Measurements from ENCODE around the gene DOK5.

Gene DOK5

DNA sequence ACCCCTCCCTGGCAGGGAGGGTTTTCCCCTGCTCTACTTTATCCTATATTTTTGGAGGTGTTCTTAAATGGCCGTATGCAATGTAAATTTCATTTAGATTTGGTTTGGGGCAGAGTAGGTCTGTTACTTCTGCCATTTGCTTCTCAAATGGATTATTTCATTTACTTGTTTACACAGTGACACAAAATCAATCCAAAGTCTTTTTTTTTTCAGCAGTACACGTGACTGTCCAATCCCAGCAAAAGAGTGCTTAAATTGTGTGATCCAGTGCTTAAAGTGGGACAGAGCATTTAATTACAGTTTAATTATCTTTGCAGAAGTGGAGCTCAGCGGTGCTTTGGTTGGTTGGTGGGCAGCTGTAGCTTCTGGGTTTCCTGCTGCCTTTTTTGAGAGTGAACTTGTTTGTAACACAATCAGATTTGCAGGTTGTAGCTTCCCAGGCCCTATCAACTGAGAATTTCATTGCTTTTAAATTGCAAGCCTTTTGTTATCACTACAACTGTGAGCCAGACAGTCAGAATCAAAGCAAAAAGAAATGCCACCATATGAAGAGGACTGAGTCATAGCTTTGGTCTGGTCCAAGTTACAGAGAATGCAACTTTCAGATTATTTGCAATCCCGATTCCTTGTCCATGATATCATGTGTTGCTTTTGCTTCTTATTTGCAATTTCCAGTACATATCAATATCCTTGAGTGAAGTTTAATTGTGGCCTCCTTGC, 216.9 kb downstream of the DOK5 start:
- DNase-seq (ENCODE audit: low read depth, low spot score): peak; percentile 12

DNA sequence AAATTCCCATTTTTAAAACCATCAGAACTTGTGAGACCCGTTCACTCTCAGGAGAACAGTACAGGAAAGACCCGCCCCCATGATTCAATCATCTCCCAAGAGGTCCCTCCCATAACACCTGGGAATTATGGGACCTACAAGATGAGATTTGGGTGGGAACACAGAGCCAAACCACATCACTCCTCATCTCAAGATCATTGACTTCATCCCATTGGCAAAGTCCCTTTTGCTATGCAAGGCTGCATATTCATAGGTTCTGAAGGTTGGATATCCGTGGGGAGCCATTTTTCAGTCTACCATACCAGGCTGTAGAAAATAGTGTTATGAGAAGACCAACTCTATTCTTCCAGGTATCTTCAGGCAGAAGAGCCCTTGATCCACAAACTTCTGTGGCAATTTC, 219.1 kb downstream of the DOK5 start:
- no peak for DNase-seq (ENCODE audit: low read depth, low spot score)

DNA sequence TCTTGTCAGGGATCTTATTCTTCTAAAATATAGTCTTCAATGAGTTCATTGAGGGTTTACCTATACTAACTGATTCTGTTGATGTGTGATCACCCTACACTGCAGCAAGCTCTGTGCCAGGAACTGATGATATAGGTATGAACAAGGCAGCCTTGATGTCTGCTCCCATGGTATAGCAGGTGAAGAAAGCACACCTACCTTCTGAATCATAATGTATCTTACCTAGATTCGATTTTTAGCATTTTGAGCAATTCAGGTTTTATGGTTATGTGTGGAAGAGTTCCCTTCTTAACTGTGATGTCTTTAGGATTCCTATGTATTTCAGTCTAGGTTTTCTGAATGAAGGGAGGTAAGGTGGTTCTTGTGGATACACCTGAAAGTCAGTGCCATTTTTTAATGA, 223.0 kb downstream of the DOK5 start:
- no peak for DNase-seq (ENCODE audit: low read depth, low spot score)
